Colonic mucosa (tissue), 4 donors: Measurements from ENCODE around the gene HAUS3. TPM values are rescaled to one million over a fixed set of nuclear protein-coding genes. Genes with fewer than 3 reads are reported as not detected.

ENCODE experiments used
- DNase-seq: peaks from one replicate; pipeline ENCODE4 v3.0.0-alpha.2; 2020
- H3K27ac ChIP-seq: fragments of 200-600 bp; one replicate; pipeline ENCODE4 v1.8.0; 2021
- H3K27me3 ChIP-seq: fragments of 200-600 bp; one replicate; pipeline ENCODE4 v1.8.0; 2021
- H3K36me3 ChIP-seq: fragments of 200-600 bp; one replicate; pipeline ENCODE4 v1.8.0; 2021
- H3K4me1 ChIP-seq: fragments of 200-600 bp; one replicate; pipeline ENCODE4 v1.8.0; 2021; ENCODE audit warnings: mild to moderate bottlenecking
- H3K4me3 ChIP-seq: fragments of 200-600 bp; one replicate; pipeline ENCODE4 v1.8.0; 2021
- H3K9ac ChIP-seq, 2 donors: one replicate each; pipeline ENCODE4 v1.7.0; 2013; ENCODE audit warnings: control low read depth in 2 of 2, low read depth in 2 of 2, low read length in 2 of 2
- H3K9me3 ChIP-seq: fragments of 200-600 bp; one replicate; pipeline ENCODE4 v1.8.0; 2021
- intact Hi-C: fragments of 100-400 bp; cut with DNase I; formaldehyde crosslinking; loops from one replicate; pipeline ENCODE4 v1.14.1; 2022
- total RNA-seq, 2 donors: library from RNA; stranded (reverse); fragmentation: NEBNext Ultra II Directional in 1 of 2; extraction: Animal tissue kit (Norgen Biotek cat#: 25700) in 1 of 2; gene quantifications; one replicate each; pipeline ENCODE4 v1.2.1, GENCODE V29; 2021
- TF ChIP-seq, protein P1 (sequence below): fragments of 200-600 bp; IDR thresholded peaks from one replicate; pipeline ENCODE4 v1.8.0; 2022; ENCODE audit warnings: antibody characterized with exemption, mild to moderate bottlenecking
- donor health status: healthy.
- donor health status: DM: no; HTN: no; CAD: no.
- donor health status: DM: no; HTN: no; CAD: no.

HAUS3 gene
- total RNA-seq, 2 donors from 2014 or later, result 9.1 to 13.0 TPM

DNA sequence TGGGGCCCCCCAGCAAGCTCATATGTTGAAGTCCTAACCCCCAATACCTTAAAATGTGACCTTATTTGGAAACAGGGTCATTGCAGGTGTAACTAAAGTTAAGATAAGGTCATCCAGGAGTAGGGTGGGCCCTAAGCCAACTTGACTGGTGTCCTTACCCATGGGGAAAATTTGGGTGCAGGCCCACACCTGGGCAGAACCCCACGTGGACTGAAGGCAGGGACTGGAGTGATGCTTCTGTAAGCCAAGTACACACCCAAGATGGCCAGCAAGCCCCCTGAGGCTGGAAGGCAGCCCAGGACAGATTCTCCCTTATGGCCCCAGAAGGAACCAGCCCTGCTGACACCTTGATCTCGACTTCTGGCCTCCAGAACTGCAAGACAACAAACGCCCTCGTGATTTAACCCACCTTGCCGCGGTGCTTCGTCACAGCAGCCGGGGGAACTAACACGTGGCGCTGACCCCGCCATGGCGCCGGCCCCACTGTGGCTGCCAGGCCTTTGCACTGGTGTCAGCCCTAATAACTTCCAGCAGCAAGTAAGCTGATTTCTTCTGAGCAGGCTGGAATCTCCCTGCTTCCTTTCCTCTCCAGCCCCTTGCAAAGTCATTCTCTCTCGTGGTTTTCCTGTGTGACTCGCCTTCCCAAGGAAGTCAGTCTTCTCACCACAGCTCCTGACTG, 43.2 kb upstream of the HAUS3 start:
- no peak for DNase-seq

DNA sequence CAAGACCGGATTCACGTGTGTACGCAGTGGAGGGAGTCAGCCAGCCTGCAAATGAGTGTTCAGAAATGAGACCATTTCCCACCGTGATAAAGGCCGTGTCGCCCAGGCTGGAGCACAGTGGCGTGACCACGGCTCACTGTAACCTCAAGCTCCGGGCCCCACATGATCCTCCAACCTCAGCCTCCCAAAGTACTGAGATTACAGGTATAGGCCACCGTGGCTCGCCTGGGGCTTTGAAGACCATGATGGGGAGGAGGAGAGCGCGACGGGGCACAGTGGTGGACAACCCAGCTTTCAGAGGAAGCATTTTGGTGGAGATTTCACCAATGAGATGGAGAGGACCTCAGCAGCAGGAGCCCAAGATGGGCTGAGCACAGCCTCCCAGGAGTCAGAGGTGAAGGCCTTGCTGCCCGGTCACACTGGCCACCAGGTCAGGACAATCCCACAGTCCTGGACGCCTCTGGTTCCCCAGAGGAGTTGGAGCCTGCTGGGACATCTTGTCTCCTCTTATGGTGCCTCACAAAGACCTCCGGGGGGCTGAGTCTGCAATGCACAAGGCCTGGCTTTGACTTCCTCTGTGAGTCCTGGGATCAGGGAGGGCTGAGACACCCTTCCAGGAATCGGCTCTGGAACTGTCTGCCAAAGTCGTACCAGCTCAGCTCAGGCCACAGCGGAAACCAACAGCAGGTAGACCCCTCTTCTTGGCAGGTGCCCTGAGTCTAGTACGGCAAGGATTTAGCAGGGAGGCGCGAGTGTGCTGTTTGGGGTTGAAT, 42.4 kb upstream of the HAUS3 start:
- intact Hi-C loops, result loop anchor here (5.0 kb wide), 1 partner anchor 158 kb away; no protein-coding TSS in a partner anchor
- DNase-seq, result no peak
- Histone ChIP-seq H3K27me3 (no peaks in the 10 kb centered on the region), H3K9ac (no peak overlapping the region), H3K4me3 (no peak overlapping the region), H3K36me3 (no peaks in the 10 kb centered on the region), H3K9me3 (no peaks in the 10 kb centered on the region), H3K27ac (no peak overlapping the region), H3K4me1 (no peaks in the 10 kb centered on the region)
- TF ChIP-seq, protein P1, sequence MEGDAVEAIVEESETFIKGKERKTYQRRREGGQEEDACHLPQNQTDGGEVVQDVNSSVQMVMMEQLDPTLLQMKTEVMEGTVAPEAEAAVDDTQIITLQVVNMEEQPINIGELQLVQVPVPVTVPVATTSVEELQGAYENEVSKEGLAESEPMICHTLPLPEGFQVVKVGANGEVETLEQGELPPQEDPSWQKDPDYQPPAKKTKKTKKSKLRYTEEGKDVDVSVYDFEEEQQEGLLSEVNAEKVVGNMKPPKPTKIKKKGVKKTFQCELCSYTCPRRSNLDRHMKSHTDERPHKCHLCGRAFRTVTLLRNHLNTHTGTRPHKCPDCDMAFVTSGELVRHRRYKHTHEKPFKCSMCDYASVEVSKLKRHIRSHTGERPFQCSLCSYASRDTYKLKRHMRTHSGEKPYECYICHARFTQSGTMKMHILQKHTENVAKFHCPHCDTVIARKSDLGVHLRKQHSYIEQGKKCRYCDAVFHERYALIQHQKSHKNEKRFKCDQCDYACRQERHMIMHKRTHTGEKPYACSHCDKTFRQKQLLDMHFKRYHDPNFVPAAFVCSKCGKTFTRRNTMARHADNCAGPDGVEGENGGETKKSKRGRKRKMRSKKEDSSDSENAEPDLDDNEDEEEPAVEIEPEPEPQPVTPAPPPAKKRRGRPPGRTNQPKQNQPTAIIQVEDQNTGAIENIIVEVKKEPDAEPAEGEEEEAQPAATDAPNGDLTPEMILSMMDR, result no peak

More for the DNA sequence above, 43.2 kb upstream of the HAUS3 start:
- Histone ChIP-seq H3K27me3 (no peaks in the 10 kb centered on the region), H3K36me3 (no peaks in the 10 kb centered on the region), H3K9ac (no peak overlapping the region), H3K9me3 (no peaks in the 10 kb centered on the region), H3K27ac (no peak overlapping the region), H3K4me1 (no peaks in the 10 kb centered on the region), H3K4me3 (no peak overlapping the region)
- TF ChIP-seq, protein P1, result no peak
- intact Hi-C loops, result loop anchor here (5.0 kb wide), 1 partner anchor 157 kb away; no protein-coding TSS in a partner anchor

DNA sequence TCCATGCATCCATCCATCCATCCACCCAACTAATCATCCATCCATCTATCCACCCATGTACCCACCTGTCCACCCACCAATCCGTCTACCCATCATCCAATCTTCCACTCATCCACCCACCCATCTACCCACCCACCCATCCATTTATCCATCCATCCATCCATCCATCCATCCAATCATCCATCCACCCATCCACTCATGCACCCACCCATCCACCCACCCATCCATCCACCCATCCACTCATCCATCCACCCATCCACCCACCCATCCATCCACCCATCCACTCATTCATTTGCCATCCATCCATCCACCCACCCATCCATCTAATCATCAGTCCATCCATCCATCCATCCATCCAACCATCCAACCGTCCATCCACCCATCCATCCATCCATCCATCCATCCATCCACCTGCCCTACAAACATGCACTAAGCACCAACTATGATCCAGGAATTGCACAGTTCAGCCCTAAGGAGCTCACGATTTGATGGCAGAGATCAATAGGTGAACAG, 41.3 kb upstream of the HAUS3 start:
- TF ChIP-seq, protein P1, result no peak

DNA sequence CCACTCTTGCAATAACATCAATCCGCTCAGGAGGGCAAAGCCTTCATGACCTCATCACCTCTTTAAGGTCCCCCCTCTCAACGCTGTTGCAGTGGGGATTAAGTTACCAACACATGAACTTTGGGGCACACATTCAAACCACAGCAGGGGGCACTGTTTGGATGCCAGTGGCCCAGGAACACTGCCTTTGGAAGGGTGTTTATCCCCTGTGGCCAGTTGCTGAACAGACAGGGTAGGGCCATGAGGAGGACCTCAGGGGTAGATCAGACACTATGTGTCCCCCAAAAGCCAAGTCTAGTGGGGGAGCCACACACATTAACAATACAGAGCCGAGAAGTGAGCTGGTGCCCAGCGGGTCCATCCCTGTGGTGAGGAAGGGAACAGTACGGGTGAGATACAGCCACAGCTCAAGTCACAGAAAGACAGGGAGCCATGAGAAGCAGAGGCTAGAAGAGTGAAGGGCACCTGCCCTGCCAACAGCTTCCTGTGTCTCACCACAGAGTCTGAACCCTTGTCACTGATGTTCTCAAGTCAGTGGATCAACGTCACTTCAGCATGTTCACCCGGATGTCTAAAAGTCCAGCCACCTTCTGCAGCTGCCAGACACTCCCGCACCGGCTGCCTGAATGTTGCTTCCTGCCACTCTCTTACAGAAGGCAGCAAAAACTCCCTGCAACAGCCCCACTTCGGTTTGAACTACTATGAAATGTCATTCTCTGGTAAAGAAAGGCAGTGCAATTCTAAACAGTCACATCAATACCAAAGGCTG, 39.8 kb upstream of the HAUS3 start:
- Histone ChIP-seq H3K9me3 (no peaks in the 10 kb centered on the region), H3K27me3 (no peaks in the 10 kb centered on the region), H3K4me3 (no peak overlapping the region), H3K27ac (no peak overlapping the region), H3K36me3 (no peaks in the 10 kb centered on the region), H3K4me1 (no peaks in the 10 kb centered on the region), H3K9ac (no peak overlapping the region)
- TF ChIP-seq, protein P1, result no peak
- intact Hi-C loops, result loop anchor here (5.0 kb wide), 1 partner anchor 161 kb away; no protein-coding TSS in a partner anchor
- DNase-seq, result no peak

More for the DNA sequence above, 41.3 kb upstream of the HAUS3 start:
- no peak overlapping the region for H3K9ac ChIP-seq
- H3K27me3 ChIP-seq, result no peaks in the 10 kb centered on the region
- no peaks in the 10 kb centered on the region for H3K4me1 ChIP-seq
- no peaks in the 10 kb centered on the region for H3K9me3 ChIP-seq
- H3K4me3 ChIP-seq, result no peak overlapping the region
- intact Hi-C loops, result loop anchor here (5.0 kb wide), 1 partner anchor 159 kb away; no protein-coding TSS in a partner anchor
- H3K27ac ChIP-seq, result no peak overlapping the region
- H3K36me3 ChIP-seq, result no peaks in the 10 kb centered on the region
- no peak for DNase-seq
